ENCODE results near the gene CDCA3. TPM values are rescaled to one million over a fixed set of nuclear protein-coding genes. Genes with fewer than 3 reads are reported as not detected.
A peak's percentile ranks its signal among the peaks of the same experiment; 100 is the strongest.

The CDCA3 gene
- total and polyA plus RNA-seq, 2 of the 13 experiments (the other 11 are each of a cell fraction or from before 2014, with no cell fraction given) = 32.7 to 56.5 TPM

- TF ChIP-seq CEBPB (IDR thresholded peaks at IDR 0.05; ENCODE audit: borderline replicate concordance, low read depth, low read length) (no peak), ZBTB7B (CRISPR knock-in tag; IDR thresholded peaks at IDR 0.05) (peak; percentile 97), SIN3B (IDR thresholded peaks at IDR 0.05; ENCODE audit: low read length) (no peak), ARID4A (CRISPR knock-in tag; IDR thresholded peaks at IDR 0.05; ENCODE audit: borderline replicate concordance) (peak; percentile 68), MAFK (conservative IDR thresholded peaks at IDR 0.05 in 1 of 2, IDR thresholded peaks at IDR 0.05 in 1 of 2; ENCODE audit: low read length in 2 of 2) (no peak), ZNF12 (CRISPR knock-in tag; IDR thresholded peaks at IDR 0.05) (no peak), SOX5 (CRISPR knock-in tag; IDR thresholded peaks at IDR 0.05; ENCODE audit: borderline replicate concordance) (no peak; the same call in 1 of the 2 replicates), ZNF614 (CRISPR knock-in tag; IDR thresholded peaks at IDR 0.05; ENCODE audit: borderline replicate concordance) (peak; percentile 27; the same call in 1 of the 2 replicates), ZNF674 (CRISPR knock-in tag; IDR thresholded peaks at IDR 0.05; ENCODE audit: low read depth) (no peak; the same call in 1 of the 2 replicates), ZNF619 (CRISPR knock-in tag; IDR thresholded peaks at IDR 0.05) (peak; percentile 88; the same call in 1 of the 2 replicates), PAF1 (CRISPR knock-in tag; IDR thresholded peaks at IDR 0.05) (peak; percentile 48; the same call in 1 of the 2 replicates), MYNN (CRISPR knock-in tag; IDR thresholded peaks at IDR 0.05; ENCODE audit: low read depth) (no peak; the same call in 1 of the 2 replicates), ZNF282 (IDR thresholded peaks at IDR 0.05; ENCODE audit: partially characterized antibody) (no peak), ZSCAN9 (CRISPR knock-in tag; IDR thresholded peaks at IDR 0.05; ENCODE audit: borderline replicate concordance) (no peak; the same call in 1 of the 2 replicates), SUZ12 (IDR thresholded peaks at IDR 0.05; ENCODE audit: low read depth, low read length) (no peak), PHB2 (IDR thresholded peaks at IDR 0.05; ENCODE audit: partially characterized antibody) (no peak)
- TF ChIP-seq, protein P1, sequence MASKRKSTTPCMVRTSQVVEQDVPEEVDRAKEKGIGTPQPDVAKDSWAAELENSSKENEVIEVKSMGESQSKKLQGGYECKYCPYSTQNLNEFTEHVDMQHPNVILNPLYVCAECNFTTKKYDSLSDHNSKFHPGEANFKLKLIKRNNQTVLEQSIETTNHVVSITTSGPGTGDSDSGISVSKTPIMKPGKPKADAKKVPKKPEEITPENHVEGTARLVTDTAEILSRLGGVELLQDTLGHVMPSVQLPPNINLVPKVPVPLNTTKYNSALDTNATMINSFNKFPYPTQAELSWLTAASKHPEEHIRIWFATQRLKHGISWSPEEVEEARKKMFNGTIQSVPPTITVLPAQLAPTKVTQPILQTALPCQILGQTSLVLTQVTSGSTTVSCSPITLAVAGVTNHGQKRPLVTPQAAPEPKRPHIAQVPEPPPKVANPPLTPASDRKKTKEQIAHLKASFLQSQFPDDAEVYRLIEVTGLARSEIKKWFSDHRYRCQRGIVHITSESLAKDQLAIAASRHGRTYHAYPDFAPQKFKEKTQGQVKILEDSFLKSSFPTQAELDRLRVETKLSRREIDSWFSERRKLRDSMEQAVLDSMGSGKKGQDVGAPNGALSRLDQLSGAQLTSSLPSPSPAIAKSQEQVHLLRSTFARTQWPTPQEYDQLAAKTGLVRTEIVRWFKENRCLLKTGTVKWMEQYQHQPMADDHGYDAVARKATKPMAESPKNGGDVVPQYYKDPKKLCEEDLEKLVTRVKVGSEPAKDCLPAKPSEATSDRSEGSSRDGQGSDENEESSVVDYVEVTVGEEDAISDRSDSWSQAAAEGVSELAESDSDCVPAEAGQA (IDR thresholded peaks at IDR 0.05; ENCODE audit: low read depth) = no peak
- TF ChIP-seq, protein P1 (CRISPR knock-in tag; IDR thresholded peaks at IDR 0.05; ENCODE audit: borderline replicate concordance) = no peak
- TF ChIP-seq, protein P2, sequence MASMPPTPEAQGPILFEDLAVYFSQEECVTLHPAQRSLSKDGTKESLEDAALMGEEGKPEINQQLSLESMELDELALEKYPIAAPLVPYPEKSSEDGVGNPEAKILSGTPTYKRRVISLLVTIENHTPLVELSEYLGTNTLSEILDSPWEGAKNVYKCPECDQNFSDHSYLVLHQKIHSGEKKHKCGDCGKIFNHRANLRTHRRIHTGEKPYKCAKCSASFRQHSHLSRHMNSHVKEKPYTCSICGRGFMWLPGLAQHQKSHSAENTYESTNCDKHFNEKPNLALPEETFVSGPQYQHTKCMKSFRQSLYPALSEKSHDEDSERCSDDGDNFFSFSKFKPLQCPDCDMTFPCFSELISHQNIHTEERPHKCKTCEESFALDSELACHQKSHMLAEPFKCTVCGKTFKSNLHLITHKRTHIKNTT (CRISPR knock-in tag; IDR thresholded peaks at IDR 0.05) = no peak
Measured at GRCh38 chr12:6872073-6873048, 21.3 kb upstream of the CDCA3 start (continued).

Data from HepG2 (cell line).